Activated CD8-positive, alpha-beta memory T cell treated with anti-CD3 and anti-CD28 coated beads, Interleukin-2, amount 50 U/mL, for 1 hour (primary cell): ENCODE measurements around the gene SLC28A1.

Experiments
- DNase-seq: peaks from one replicate; pipeline ENCODE4 v3.0.0-alpha.2; 2020; ENCODE audit errors: extremely low read depth

SLC28A1 gene

DNA sequence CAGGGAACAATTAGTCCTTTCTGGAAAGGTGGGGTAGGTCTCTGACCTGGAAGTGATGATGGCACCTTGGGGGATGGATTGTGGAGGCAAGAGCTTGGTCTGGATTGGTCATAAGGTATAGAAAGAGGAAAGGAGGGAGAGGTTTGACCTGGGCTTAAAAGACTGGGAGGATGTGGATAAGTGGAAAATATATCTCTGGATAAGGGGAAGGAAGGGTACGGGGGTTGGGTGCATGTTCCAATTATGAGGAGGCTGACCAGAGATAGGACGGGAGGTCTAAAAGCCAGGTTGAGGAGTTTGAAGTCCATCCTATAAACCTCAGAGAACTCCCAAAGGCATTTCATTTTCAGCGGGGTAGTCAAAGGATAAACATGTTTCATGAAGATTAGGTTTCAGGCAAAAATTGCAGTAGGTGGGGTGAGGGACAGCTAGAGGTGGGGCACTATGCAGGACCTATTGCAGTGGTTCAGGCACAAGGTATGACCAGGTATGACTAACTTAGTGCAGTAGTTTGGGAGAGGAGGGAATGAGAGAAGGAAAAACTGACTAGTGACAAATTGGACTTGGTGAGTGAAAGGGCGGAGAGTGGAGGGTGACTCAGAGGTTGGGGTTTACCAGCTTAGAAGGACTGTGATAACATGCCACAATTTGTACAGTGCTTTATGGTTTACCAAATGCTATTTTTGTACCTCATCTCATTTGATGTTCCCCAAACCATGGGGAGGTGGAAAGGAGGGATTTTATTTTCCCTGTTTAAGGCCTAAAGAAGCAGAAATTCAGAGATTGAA is 107.9 kb downstream of the SLC28A1 start:
- DNase-seq, result no peak
